MM.1S (cell line): Measurements from ENCODE around the gene PLSCR4.

Experiments
- DNase-seq: peaks from one replicate; pipeline ENCODE4 v3.0.0-alpha.2; 2015
- H2AFZ ChIP-seq: fragments of 300-600 bp; sonication (generic); 2 replicates; pipeline ENCODE4 v1.6.0; 2016; ENCODE audit warnings: antibody characterized with exemption, low read length
- H3F3A ChIP-seq: fragments of 300-600 bp; sonication (generic); 2 replicates; pipeline ENCODE4 v1.6.1; 2016; ENCODE audit warnings: mild to moderate bottlenecking, antibody characterized with exemption, low read length, moderate library complexity, mixed read lengths; ENCODE audit not compliant: insufficient read depth
- H3K27ac ChIP-seq: fragments of 300-600 bp; sonication (generic); 2 replicates; pipeline ENCODE4 v1.5.1; 2016; ENCODE audit warnings: mild to moderate bottlenecking, low read length
- H3K27me3 ChIP-seq: fragments of 300-600 bp; sonication (generic); replicated peaks from 2 replicates; pipeline ENCODE4 v1.6.0; 2016; ENCODE audit warnings: low read length; ENCODE audit not compliant: insufficient read depth
- H3K36me3 ChIP-seq: fragments of 300-600 bp; sonication (generic); replicated peaks from 2 replicates; pipeline ENCODE4 v1.6.1; 2016; ENCODE audit warnings: mild to moderate bottlenecking, low read length, mixed read lengths; ENCODE audit not compliant: insufficient read depth
- H3K4me1 ChIP-seq: fragments of 300-600 bp; sonication (generic); 2 replicates; pipeline ENCODE4 v1.6.1; 2016; ENCODE audit warnings: low read length, mixed read lengths
- H3K4me2 ChIP-seq: fragments of 300-600 bp; sonication (generic); 2 replicates; pipeline ENCODE4 v1.6.0; 2016; ENCODE audit warnings: low read depth, low read length
- H3K4me3 ChIP-seq: fragments of 300-600 bp; sonication (generic); 2 replicates; pipeline ENCODE4 v1.5.1; 2016; ENCODE audit warnings: low read length, mixed read lengths
- H3K79me2 ChIP-seq: fragments of 300-600 bp; sonication (generic); 2 replicates; pipeline ENCODE4 v1.6.1; 2016; ENCODE audit warnings: mixed run types, low read length, mixed read lengths
- H3K9ac ChIP-seq: fragments of 300-600 bp; sonication (generic); 2 replicates; pipeline ENCODE4 v1.6.1; 2016; ENCODE audit warnings: low read length, mixed read lengths
- H3K9me2 ChIP-seq: fragments of 300-600 bp; sonication (generic); replicated peaks from 2 replicates; pipeline ENCODE4 v1.6.1; 2016; ENCODE audit warnings: mild to moderate bottlenecking, low read length, mixed read lengths; ENCODE audit not compliant: insufficient read depth
- H3K9me3 ChIP-seq: fragments of 300-600 bp; sonication (generic); replicated peaks from 2 replicates; pipeline ENCODE4 v1.6.1; 2016; ENCODE audit warnings: mild to moderate bottlenecking, low read length, mixed read lengths; ENCODE audit not compliant: insufficient read depth
- H4K20me1 ChIP-seq: fragments of 300-600 bp; sonication (generic); 2 replicates; pipeline ENCODE4 v1.6.1; 2016; ENCODE audit warnings: mild to moderate bottlenecking, low read length, moderate library complexity, mixed read lengths; ENCODE audit not compliant: insufficient read depth
- EZH2 ChIP-seq: fragments of 300-600 bp; sonication (generic); optimal IDR thresholded peaks from 2 replicates; pipeline ENCODE3; 2017; ENCODE audit warnings: low read depth, mild to moderate bottlenecking, antibody characterized with exemption, low read length, mixed read lengths
- EZH2phosphoT487 ChIP-seq: fragments of 300-600 bp; sonication (generic); IDR thresholded peaks from 2 replicates; pipeline ENCODE4 v1.6.1; 2018; ENCODE audit warnings: antibody characterized with exemption, low read length
- TF ChIP-seq, protein P1 (sequence below): fragments of 300-600 bp; sonication (generic); IDR thresholded peaks from 2 replicates; pipeline ENCODE4 v1.5.1; 2016; ENCODE audit warnings: antibody characterized with exemption, low read length, mixed read lengths

Gene PLSCR4

GRCh38 chr3:146145642-146146041 is 105.3 kb downstream of the PLSCR4 start:
- Histone ChIP-seq H3K4me1 (peaks cover 10% of the 10 kb centered on the region; the same call in 1 of the 2 replicates), H3F3A (no peaks in the 10 kb centered on the region), H3K4me3 (no peak overlapping the region), H3K79me2 (peaks cover 18% of the 10 kb centered on the region; the same call in 1 of the 2 replicates), H2AFZ (no peak overlapping the region), H3K9me3 (no peaks in the 10 kb centered on the region), H3K9me2 (no peaks in the 10 kb centered on the region), H3K36me3 (no peaks in the 10 kb centered on the region), H3K27me3 (no peaks in the 10 kb centered on the region), H3K27ac (no peak overlapping the region), H3K9ac (no peak overlapping the region), H3K4me2 (no peak overlapping the region), H4K20me1 (no peaks in the 10 kb centered on the region)
- no peak for DNase-seq
- TF ChIP-seq, protein P1, sequence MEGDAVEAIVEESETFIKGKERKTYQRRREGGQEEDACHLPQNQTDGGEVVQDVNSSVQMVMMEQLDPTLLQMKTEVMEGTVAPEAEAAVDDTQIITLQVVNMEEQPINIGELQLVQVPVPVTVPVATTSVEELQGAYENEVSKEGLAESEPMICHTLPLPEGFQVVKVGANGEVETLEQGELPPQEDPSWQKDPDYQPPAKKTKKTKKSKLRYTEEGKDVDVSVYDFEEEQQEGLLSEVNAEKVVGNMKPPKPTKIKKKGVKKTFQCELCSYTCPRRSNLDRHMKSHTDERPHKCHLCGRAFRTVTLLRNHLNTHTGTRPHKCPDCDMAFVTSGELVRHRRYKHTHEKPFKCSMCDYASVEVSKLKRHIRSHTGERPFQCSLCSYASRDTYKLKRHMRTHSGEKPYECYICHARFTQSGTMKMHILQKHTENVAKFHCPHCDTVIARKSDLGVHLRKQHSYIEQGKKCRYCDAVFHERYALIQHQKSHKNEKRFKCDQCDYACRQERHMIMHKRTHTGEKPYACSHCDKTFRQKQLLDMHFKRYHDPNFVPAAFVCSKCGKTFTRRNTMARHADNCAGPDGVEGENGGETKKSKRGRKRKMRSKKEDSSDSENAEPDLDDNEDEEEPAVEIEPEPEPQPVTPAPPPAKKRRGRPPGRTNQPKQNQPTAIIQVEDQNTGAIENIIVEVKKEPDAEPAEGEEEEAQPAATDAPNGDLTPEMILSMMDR, result no peak
- no peak for TF ChIP-seq EZH2phosphoT487
- TF ChIP-seq EZH2, result no peak

DNA sequence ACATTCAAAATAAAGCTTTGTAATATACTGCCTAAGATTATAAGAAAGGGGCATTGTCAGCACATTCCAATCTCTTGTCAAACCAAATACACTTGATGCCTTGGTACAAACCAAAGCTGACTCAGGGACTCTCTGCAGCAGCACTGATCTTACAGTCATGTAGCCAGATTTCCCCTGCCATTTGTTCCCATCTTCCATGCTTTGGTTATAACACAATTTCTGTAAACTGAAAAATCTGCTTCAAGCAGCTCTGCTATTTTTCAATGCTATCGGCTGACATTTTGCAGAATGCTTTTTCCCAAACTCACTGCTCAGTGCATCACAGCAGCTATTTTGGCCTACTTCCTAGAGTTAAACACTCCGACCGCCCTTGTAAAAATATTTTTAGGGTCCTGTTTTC is 108.1 kb downstream of the PLSCR4 start:
- Histone ChIP-seq H3K9ac (no peak overlapping the region), H3K4me2 (no peak overlapping the region), H2AFZ (no peak overlapping the region), H3K9me2 (no peaks in the 10 kb centered on the region), H3K27ac (no peak overlapping the region), H3K27me3 (no peaks in the 10 kb centered on the region), H3K4me3 (no peak overlapping the region), H3F3A (no peaks in the 10 kb centered on the region), H3K9me3 (no peaks in the 10 kb centered on the region), H4K20me1 (no peaks in the 10 kb centered on the region), H3K36me3 (no peaks in the 10 kb centered on the region), H3K79me2 (peaks cover 9% of the 10 kb centered on the region; the same call in 1 of the 2 replicates), H3K4me1 (peaks cover 6% of the 10 kb centered on the region; the same call in 1 of the 2 replicates)
- peak; percentile 43 for DNase-seq
- TF ChIP-seq EZH2, result no peak
- TF ChIP-seq, protein P1, result no peak
- no peak for TF ChIP-seq EZH2phosphoT487
